NCI-H128 (cell line): Measurements from ENCODE around the gene ALK.

Source experiments
- DNase-seq: peaks from one replicate; lab custom pipeline; 2025; ENCODE audit not compliant: unreplicated experiment; lab: John Stamatoyannopoulos, UW

ALK gene

GRCh38 chr2:29336341-29337241 is 584.8 kb downstream of the ALK start:
- no peak for DNase-seq

DNA sequence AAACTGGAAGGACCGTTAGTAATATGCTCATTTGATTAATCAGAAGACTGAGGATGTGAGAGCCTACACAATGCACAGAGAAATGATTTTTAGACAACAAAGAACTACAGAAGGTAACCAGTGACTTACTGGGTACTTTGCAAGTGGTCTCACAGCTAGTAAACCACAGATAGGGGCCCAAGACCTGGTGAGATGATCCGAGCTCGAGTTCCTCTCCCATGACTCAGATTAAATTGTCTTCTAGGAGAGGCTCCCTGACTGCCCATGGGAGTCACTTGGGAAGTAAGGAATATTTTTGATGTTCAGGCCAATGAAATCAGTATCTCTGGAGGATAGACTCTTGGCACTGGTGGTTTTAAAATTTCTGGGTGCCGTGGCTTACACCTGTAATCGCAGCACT is 586.0 kb downstream of the ALK start:
- no peak for DNase-seq

DNA sequence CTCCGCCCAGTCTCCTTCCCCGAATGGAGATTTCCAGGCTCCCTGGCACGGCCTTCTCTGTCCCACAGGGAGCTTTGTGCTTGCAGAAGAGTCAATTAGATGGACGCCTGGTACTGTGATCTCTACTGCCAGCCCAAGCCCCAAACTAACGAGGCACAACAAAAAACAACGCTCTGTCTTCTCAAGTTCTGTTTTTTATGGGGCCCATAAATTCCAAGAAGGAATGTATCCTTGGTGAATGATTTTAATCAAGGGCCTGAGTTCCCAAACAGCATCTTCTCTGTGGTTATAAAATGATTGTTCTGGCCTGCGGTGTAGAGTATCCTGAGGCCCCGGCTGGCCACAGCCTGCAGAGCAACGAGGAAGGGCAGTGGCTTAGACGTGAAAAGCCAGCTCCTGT is 586.7 kb downstream of the ALK start:
- DNase-seq: no peak

- DNase-seq: no peak
These were observed 588.8 kb downstream of the ALK start for GRCh38 chr2:29332540-29332939.

DNA sequence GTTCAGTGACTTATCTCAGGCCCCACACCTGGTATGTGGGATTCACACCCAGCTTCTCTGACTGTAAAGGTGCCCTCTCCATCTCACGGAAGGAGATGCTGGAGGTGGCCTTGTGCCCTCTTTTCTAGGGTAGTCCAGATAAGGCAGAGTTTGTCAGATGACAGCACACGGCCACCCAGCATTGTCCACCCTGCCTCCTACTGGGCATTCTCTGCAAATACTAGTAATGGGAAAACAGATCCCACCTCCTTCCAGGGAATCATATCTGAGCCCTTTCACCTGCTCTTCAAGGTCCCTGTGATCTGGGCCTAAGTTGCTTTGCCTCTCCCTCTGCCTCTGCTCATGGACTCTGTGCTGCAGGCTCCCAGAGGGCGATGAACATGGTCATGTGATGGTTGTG is 591.5 kb downstream of the ALK start:
- no peak for DNase-seq

DNA sequence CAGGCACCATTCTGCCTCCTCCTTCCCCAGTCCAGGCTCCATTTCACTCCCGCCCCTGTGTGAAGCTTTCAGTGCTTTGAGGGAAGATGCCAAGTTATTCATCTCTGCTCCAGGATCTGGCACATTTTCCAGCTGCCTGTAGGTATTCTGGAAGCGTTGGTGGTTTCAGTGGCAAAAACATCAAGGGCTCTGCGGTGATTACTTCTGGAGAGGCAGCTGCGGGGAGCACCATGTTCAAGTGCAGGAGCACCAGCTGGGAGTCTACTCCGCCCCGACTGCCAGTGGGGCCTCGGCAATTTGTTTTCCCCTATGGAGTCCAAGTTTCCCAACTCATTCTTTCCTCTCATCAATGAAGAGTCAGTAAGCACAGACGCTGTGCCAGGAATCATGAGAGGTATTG is 594.5 kb downstream of the ALK start:
- DNase-seq: no peak

DNA sequence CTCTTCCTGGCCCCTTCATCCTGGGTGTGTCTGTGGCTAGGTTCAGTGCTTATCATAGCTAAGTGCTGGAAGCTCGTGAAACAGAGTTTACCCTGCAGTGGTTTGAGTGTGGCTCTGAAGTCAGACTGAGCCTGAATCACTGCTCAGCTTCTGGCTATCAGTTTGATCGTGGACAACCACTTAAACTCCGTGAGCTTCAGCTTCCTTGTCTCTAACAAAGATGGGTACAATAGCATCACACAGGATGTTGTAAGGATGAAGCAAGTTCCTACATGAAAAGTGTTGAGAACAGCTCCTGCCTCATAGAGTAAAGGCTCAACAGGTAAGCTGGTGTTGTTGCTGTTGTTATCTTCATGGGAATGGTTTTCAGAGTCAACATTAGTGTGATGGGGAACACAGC is 595.8 kb downstream of the ALK start:
- no peak for DNase-seq

GRCh38 chr2:29323961-29324360 is 597.4 kb downstream of the ALK start:
- no peak for DNase-seq

DNA sequence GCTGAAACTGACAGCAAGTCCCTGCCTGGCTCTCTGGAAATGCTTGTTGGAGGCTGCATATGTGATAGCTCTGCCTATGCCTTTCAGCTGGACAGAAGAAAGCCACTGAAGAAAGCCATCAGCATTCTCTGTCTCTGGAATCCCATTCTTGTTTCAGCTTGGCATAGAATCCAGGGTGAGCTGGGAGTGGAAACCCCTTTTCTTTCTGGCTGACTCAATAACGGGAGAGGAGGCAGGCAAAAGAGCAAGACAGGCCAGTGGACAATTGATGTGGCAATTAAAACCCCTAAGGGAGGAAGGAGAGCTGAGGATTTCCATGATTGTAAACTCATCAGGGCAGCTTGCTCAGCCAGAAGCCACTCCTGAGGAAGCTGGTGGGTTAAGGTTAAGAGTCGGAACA is 598.1 kb downstream of the ALK start:
- DNase-seq: no peak

- no peak for DNase-seq
These were observed 599.4 kb downstream of the ALK start for GRCh38 chr2:29322011-29322410.

GRCh38 chr2:29317801-29318485 is 603.4 kb downstream of the ALK start:
- DNase-seq: no peak

DNA sequence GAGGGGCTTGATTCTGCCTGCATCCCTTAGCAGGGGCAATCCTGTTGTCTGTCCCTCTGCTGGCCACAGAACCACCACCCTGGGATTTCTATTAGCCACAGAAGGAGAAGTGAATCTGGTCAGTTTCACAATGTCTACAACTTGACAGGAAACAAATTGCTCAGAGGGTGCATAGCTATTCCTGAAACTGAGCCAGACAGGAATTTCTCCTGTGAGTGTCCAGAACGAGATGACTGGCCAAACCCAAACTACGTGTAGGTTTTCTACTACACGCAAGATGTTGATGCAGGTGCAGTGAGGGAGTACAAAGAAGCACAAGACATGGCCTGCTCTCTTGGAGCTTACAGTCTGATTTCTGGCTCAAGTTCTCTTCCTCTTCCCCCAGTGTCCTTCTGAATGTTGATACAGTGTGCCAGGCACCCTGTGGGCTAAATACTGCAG is 604.3 kb downstream of the ALK start:
- no peak for DNase-seq

- no peak for DNase-seq
These were observed 606.4 kb downstream of the ALK start for GRCh38 chr2:29314816-29315571.

DNA sequence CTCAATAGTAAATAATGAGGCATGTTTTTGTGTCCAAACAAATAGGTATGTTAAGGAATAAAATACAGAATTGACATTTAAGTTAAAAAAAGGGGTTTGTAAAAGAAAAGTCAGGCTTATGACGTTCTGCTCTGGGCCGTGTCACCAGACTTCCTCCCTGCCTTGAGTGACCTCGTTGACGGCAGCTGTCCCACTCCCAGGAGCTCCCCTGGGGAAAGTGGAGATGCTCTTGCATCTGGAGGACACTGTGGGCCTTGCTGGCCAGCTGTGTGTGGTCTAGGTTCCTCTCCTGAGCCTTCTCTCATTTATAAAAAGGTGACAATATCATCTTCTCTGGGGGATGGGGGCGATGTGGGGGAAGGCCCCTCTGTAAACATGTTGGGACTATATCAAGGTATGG is 609.9 kb downstream of the ALK start:
- DNase-seq: no peak

DNA sequence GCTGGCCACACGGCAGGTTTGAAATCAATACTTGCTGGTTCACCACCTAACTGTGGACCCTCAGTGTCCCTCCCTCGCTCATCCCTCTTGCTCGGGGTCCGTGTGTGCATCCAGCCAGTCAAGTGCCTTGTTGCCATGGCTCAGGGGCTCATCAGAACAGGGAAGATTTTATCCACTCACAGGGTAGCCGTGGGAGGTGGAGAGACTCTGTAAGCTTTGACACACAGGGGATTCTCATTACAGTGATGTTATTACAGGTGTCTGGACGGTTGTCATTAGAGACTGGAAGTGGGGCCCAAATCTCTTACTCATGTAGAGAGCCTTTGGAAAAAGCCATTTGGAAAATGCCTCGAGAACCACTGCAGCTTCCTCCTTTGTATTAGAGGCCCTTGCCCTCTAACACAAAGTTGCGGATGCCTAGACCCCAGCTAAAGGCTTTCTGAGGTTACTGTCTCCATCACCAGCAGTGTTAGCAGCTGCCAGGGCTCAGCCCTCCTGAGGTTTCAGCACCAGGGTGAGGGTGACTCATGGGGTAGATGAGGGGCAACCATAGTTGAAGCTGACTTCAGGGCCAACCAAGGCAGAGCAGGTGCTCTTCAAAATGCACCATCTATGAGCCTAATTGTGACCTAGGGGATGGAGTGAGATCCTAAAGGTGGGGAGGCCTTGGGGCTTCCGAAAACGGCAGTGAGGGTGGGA is 610.6 kb downstream of the ALK start:
- DNase-seq: no peak

DNA sequence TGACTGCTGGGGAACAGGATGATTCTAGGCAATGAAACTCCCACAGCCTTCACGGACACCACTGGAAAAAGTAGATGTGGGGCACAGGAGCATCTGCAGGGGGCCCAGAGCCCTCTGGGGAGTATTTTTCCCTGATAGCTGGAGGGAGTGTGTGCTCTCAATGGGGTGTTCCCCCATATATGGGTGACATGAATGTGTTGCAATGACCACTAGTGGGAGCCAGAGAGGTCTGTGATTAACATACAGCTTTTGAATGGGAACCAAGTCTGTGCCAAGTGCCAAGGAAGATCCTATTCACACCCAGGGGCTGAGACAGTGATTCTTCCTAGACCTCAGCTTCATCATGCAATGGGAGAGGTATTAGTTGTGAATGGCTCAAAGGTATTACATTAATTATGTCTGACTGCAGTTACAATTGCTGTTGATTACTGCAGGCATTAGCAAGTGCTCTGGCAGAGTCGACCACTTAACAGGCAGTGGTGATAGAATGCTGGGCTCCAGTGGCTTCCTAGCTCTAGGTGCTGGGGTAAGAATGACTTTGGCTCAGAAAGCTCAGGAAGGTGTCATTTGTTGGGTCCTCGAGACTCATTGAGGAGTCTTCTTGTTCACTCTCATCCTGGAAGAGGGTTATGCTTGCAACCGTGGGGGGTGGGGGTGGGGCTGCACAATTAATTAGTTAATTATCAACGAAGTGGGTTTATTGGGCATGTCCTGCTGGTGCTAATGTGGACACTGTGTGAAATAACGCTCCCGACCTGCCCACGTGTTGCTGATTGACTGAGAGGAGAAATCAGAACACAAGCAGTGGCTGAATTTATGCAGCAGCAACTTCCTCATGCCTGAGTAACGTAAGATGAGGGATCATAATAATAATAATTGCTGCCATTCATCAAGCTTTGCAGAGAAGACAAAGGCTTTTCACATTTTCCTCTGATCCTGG is 612.0 kb downstream of the ALK start:
- DNase-seq: no peak

DNA sequence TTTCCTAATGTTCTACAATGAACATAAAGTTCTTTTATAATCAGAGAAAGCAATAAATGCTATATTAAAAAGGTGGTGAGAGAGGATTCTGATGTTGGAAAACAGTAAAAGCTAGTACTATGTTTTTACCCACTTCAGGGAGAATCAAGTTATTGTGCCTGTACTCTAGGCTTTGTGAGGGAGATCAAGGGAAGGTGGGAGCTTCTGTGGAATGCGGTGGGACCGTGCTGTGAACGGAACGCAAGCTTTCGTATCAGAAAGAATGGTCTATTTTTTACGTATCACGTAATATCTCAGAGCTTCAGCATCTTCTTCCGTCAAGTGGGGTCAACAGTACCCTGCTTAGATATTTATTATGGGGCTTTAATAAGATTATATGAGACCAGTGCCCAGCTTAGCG is 613.0 kb downstream of the ALK start:
- no peak for DNase-seq

- no peak for DNase-seq
These were observed 613.9 kb downstream of the ALK start for GRCh38 chr2:29307519-29307918.

DNA sequence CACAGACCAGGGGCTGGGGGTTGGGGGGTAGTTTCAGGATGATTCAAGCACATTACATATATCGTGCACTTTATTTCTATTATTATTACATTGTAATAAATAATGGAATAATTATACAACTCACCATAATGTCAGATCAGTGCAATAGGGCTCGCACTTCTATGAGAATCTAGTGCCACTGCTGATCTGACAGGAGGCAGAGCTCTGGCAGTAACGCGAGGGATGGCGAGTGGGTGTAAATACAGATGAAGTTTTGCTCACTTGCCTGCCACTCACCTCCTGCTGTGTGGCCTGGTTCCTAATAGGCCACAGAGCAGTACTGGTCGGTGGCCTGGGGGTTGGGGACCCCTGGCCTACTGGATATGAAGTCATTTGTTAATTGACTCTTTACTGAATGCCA is 615.6 kb downstream of the ALK start:
- DNase-seq: no peak
